VCaP (cell line): Measurements from ENCODE around the gene QKI.

Source experiments
- H3K27ac ChIP-seq: fragments of 450-650 bp; 2 replicates; pipeline ENCODE4 v1.5.1; 2017
- CTCF ChIP-seq: fragments of 450-650 bp; conservative IDR thresholded peaks from 2 replicates; pipeline ENCODE4 v1.5.1; 2017; ENCODE audit warnings: mild to moderate bottlenecking, moderate library complexity

The QKI gene

GRCh38 chr6:163548624-163549023, 134.1 kb downstream of the QKI start:
- TF ChIP-seq CTCF = no peak

GRCh38 chr6:163554032-163554431, 139.5 kb downstream of the QKI start:
- H3K27ac ChIP-seq = no peak overlapping the region
- TF ChIP-seq CTCF = no peak

More at GRCh38 chr6:163548624-163549023, 134.1 kb downstream of the QKI start:
- H3K27ac ChIP-seq = no peak overlapping the region

GRCh38 chr6:163554663-163555062, 140.1 kb downstream of the QKI start:
- H3K27ac ChIP-seq = no peak overlapping the region
- TF ChIP-seq CTCF = no peak

GRCh38 chr6:163559661-163560060, 145.1 kb downstream of the QKI start:
- no peak for TF ChIP-seq CTCF
- no peak overlapping the region for H3K27ac ChIP-seq

GRCh38 chr6:163563318-163563717, 148.8 kb downstream of the QKI start:
- no peak overlapping the region for H3K27ac ChIP-seq
- no peak for TF ChIP-seq CTCF

GRCh38 chr6:163564534-163564933, 150.0 kb downstream of the QKI start:
- TF ChIP-seq CTCF = no peak
- no peak overlapping the region for H3K27ac ChIP-seq

- TF ChIP-seq CTCF = no peak
- H3K27ac ChIP-seq = no peak overlapping the region
Measured at GRCh38 chr6:163565140-163565539, 150.6 kb downstream of the QKI start.

- H3K27ac ChIP-seq = no peak overlapping the region
- TF ChIP-seq CTCF = no peak
Measured at GRCh38 chr6:163566056-163566455, 151.5 kb downstream of the QKI start.
